H9 (cell line): ENCODE data around the gene CARHSP1. TPM values are rescaled to one million over a fixed set of nuclear protein-coding genes. Genes with fewer than 3 reads are reported as not detected.

Source experiments
- DNase-seq: peaks from one replicate; pipeline ENCODE4 v3.0.0-alpha.2; 2017
- H2AFZ ChIP-seq: one replicate; pipeline ENCODE4 v1.6.1; 2013; ENCODE audit warnings: mild to moderate bottlenecking, low read length, control low read depth, moderate library complexity
- H2AK5ac ChIP-seq: 2 replicates; pipeline ENCODE4 v1.6.1; 2013; ENCODE audit warnings: low read length, control low read depth, mixed read lengths; ENCODE audit not compliant: insufficient read length
- H2BK120ac ChIP-seq: one replicate; pipeline ENCODE4 v1.6.1; 2013; ENCODE audit warnings: low read depth, mild to moderate bottlenecking, low read length, control low read depth, inconsistent platforms; ENCODE audit not compliant: poor library complexity, severe bottlenecking
- H2BK12ac ChIP-seq: 2 replicates; pipeline ENCODE4 v1.6.1; 2013; ENCODE audit warnings: low read length, control low read depth, mixed read lengths, low read depth; ENCODE audit not compliant: insufficient read length
- H2BK15ac ChIP-seq: 2 replicates; pipeline ENCODE4 v1.6.1; 2013; ENCODE audit warnings: low read depth, low read length, control low read depth
- H2BK20ac ChIP-seq: one replicate; pipeline ENCODE4 v1.6.1; 2013; ENCODE audit warnings: low read depth, mild to moderate bottlenecking, low read length, control low read depth, inconsistent platforms; ENCODE audit not compliant: poor library complexity, severe bottlenecking
- H2BK5ac ChIP-seq: 2 replicates; pipeline ENCODE4 v1.6.1; 2013; ENCODE audit warnings: low read length, control low read depth, mixed read lengths; ENCODE audit not compliant: insufficient read length
- H3K14ac ChIP-seq: 2 replicates; pipeline ENCODE4 v1.6.1; 2013; ENCODE audit warnings: low read length, control low read depth; ENCODE audit not compliant: insufficient read depth
- H3K18ac ChIP-seq: 2 replicates; pipeline ENCODE4 v1.6.1; 2013; ENCODE audit warnings: low read depth, mild to moderate bottlenecking, mixed read lengths, low read length, control low read depth; ENCODE audit not compliant: insufficient read length
- H3K23ac ChIP-seq: 2 replicates; pipeline ENCODE4 v1.6.1; 2013; ENCODE audit warnings: low read length, control low read depth, mixed read lengths, low read depth; ENCODE audit not compliant: insufficient read length
- H3K23me2 ChIP-seq: 2 replicates; pipeline ENCODE4 v1.6.1; 2013; ENCODE audit warnings: low read depth, mild to moderate bottlenecking, mixed read lengths, low read length, control low read depth; ENCODE audit not compliant: insufficient read length, poor library complexity, severe bottlenecking
- H3K27ac ChIP-seq: 2 replicates; pipeline ENCODE4 v1.5.1; 2013; ENCODE audit warnings: low read length, control low read depth, mixed read lengths, low read depth; ENCODE audit not compliant: insufficient read length
- H3K27me3 ChIP-seq: 2 replicates; pipeline ENCODE4 v1.6.1; 2013; ENCODE audit warnings: low read length, control low read depth, inconsistent platforms; ENCODE audit not compliant: insufficient read depth
- H3K4ac ChIP-seq: 2 replicates; pipeline ENCODE4 v1.6.1; 2013; ENCODE audit warnings: low read depth, mild to moderate bottlenecking, control low read depth, inconsistent platforms, low read length, moderate library complexity
- H3K4me1 ChIP-seq: 2 replicates; pipeline ENCODE4 v1.6.1; 2013; ENCODE audit warnings: low read length, control low read depth, inconsistent platforms; ENCODE audit not compliant: insufficient read depth
- H3K4me2 ChIP-seq: 2 replicates; pipeline ENCODE4 v1.6.1; 2013; ENCODE audit warnings: low read length, control low read depth, mixed read lengths; ENCODE audit not compliant: insufficient read length, insufficient read depth
- H3K56ac ChIP-seq: 2 replicates; pipeline ENCODE4 v1.6.1; 2013; ENCODE audit warnings: low read depth, mild to moderate bottlenecking, mixed read lengths, low read length, control low read depth; ENCODE audit not compliant: insufficient read length
- H3K79me1 ChIP-seq: 2 replicates; pipeline ENCODE4 v1.6.1; 2013; ENCODE audit warnings: low read depth, mild to moderate bottlenecking, moderate library complexity, low read length, control low read depth, inconsistent platforms; ENCODE audit not compliant: insufficient read depth, poor library complexity, severe bottlenecking
- H3K79me2 ChIP-seq: 2 replicates; pipeline ENCODE4 v1.6.1; 2013; ENCODE audit warnings: low read length, control low read depth, inconsistent platforms; ENCODE audit not compliant: insufficient read depth
- H3K9ac ChIP-seq: 2 replicates; pipeline ENCODE4 v1.6.1; 2013; ENCODE audit warnings: low read length, control low read depth, mixed read lengths; ENCODE audit not compliant: insufficient read length; ENCODE audit errors: extremely low read depth
- H3K9me3 ChIP-seq: one replicate; pipeline ENCODE4 v1.6.1; 2013; ENCODE audit warnings: low read depth, low read length, inconsistent platforms; ENCODE audit not compliant: control insufficient read depth
- H3T11ph ChIP-seq: one replicate; pipeline ENCODE4 v1.6.1; 2013; ENCODE audit warnings: mild to moderate bottlenecking, low read length, control low read depth, inconsistent platforms
- H4K20me1 ChIP-seq: one replicate; pipeline ENCODE4 v1.6.1; 2013; ENCODE audit not compliant: control insufficient read depth, insufficient read length, insufficient read depth
- H4K5ac ChIP-seq: 2 replicates; pipeline ENCODE4 v1.6.1; 2013; ENCODE audit warnings: low read depth, mild to moderate bottlenecking, mixed read lengths, low read length, control low read depth; ENCODE audit not compliant: insufficient read length
- H4K8ac ChIP-seq: replicated peaks from 2 replicates; pipeline ENCODE4 v1.6.1; 2013; ENCODE audit warnings: low read length, control low read depth, mixed read lengths, low read depth; ENCODE audit not compliant: insufficient read length
- H4K91ac ChIP-seq: 2 replicates; pipeline ENCODE4 v1.6.1; 2013; ENCODE audit warnings: low read depth, mild to moderate bottlenecking, moderate library complexity, mixed read lengths, low read length, control low read depth; ENCODE audit not compliant: insufficient read length
- H3K27ac Mint-ChIP-seq, 3 experiments: 2 replicates in 2 of 3; 3 replicates in 1 of 3; pipeline ENCODE4 v1.8.0; 2020 to 2021; ENCODE audit warnings: mixed read lengths in 3 of 3, mild to moderate bottlenecking in 1 of 3, moderate library complexity in 1 of 3
- H3K27me3 Mint-ChIP-seq: 2 replicates; pipeline ENCODE4 v1.8.0; 2021; ENCODE audit warnings: low read depth, mild to moderate bottlenecking, moderate library complexity, mixed read lengths
- H3K36me3 Mint-ChIP-seq, 3 experiments: 2 replicates in 2 of 3; 3 replicates in 1 of 3; pipeline ENCODE4 v1.8.0; 2020 to 2021; ENCODE audit warnings: low read depth in 3 of 3, mixed read lengths in 3 of 3; ENCODE audit not compliant: insufficient read depth in 1 of 3
- H3K4me1 Mint-ChIP-seq, 2 experiments: 2 replicates each; pipeline ENCODE4 v1.8.0; 2020; ENCODE audit warnings: mixed read lengths in 2 of 2
- H3K4me3 Mint-ChIP-seq, 2 experiments: 2 replicates in 1 of 2; 3 replicates in 1 of 2; pipeline ENCODE4 v1.8.0; 2020 to 2021; ENCODE audit warnings: mild to moderate bottlenecking in 2 of 2, mixed read lengths in 2 of 2, moderate library complexity in 1 of 2
- H3K9me3 Mint-ChIP-seq, 2 experiments: 2 replicates in 1 of 2; 3 replicates in 1 of 2; pipeline ENCODE4 v1.8.0; 2020; ENCODE audit warnings: mild to moderate bottlenecking in 2 of 2, mixed read lengths in 2 of 2, moderate library complexity in 1 of 2
- CTCF ChIP-seq: fragments of 200-600 bp; sonication (generic); conservative IDR thresholded peaks from 3 replicates; pipeline ENCODE4 v1.8.0; 2021; ENCODE audit warnings: antibody characterized with exemption, mild to moderate bottlenecking
- WGBS: extraction: QIAGEN DNeasy Blood & Tissue Kit; methylation state at CpG from one replicate; pipeline ENCODE4 v1.1.7; 2013; ENCODE audit warnings: missing lambda C conversion rate, low lambda C conversion rate, mixed read lengths; ENCODE audit not compliant: insufficient read length; ENCODE audit errors: extremely low coverage; 5-methylcytosine and 5-hydroxymethylcytosine counted together
- total RNA-seq: library from RNA; stranded (reverse); gene quantifications from 2 replicates; pipeline ENCODE4 v1.2.1, GENCODE V29; 2021

Gene CARHSP1
- total RNA-seq, 1 experiment from 2014 or later = 194 TPM

- Histone ChIP-seq H3K9ac (no peak overlapping the region), H3K27ac (no peak overlapping the region), H3K27me3 (no peaks in the 10 kb centered on the region), H2AFZ (no peak overlapping the region), H4K20me1 (no peaks in the 10 kb centered on the region), H3K23me2 (peaks cover 2% of the 10 kb centered on the region), H3K4me1 (no peaks in the 10 kb centered on the region), H3K9me3 (no peaks in the 10 kb centered on the region), H4K91ac (no peak overlapping the region), H4K5ac (no peak overlapping the region), H2AK5ac (no peak overlapping the region), H2BK12ac (no peak overlapping the region), H3K23ac (no peak overlapping the region), H2BK15ac (no peak overlapping the region), H3K18ac (no peak overlapping the region), H4K8ac (no peak overlapping the region), H2BK5ac (no peak overlapping the region), H3K4me2 (no peak overlapping the region), H3T11ph (no peak overlapping the region), H3K14ac (no peak overlapping the region), H2BK20ac (no peak overlapping the region), H3K79me2 (no peaks in the 10 kb centered on the region), H3K4ac (no peak overlapping the region), H2BK120ac (no peak overlapping the region), H3K56ac (no peak overlapping the region), H3K79me1 (no peaks in the 10 kb centered on the region)
- no peaks in the 10 kb centered on the region for H3K36me3 Mint-ChIP-seq
- TF ChIP-seq CTCF = peak; percentile 32; the same call in 1 of the 3 replicates
- H3K9me3 Mint-ChIP-seq = no peaks in the 10 kb centered on the region; a peak in 2 of 5 replicates
- no peak overlapping the region for H3K4me3 Mint-ChIP-seq
- no peak overlapping the region for H3K27ac Mint-ChIP-seq
- WGBS = no CpG with 5 or more reads among the region's 22 CpGs
- peaks cover 2% of the 10 kb centered on the region; the same call in 1 of the 2 replicates for H3K27me3 Mint-ChIP-seq
- no peak for DNase-seq
- peaks cover 13% of the 10 kb centered on the region in 2 experiments for H3K4me1 Mint-ChIP-seq
Observed at GRCh38 chr16:8872967-8873865, 4.4 kb upstream of the CARHSP1 start.
